Pulmonary artery endothelial cell (primary cell): ENCODE data around the gene FN3KRP. TPM values are rescaled to one million over a fixed set of nuclear protein-coding genes. Genes with fewer than 3 reads are reported as not detected.

Source experiments
- DNase-seq: peaks from one replicate; pipeline ENCODE4 v3.0.0-alpha.2; 2011; ENCODE audit warnings: low read depth, low spot score
- total RNA-seq: library from RNA; depleted of rRNA; stranded (reverse); fragments of >200 nt; gene quantifications from 2 replicates; pipeline ENCODE4 v1.2.3, GENCODE V29; 2014

Gene FN3KRP
- total RNA-seq, 1 donor from 2014 or later = 29.1 TPM

DNA sequence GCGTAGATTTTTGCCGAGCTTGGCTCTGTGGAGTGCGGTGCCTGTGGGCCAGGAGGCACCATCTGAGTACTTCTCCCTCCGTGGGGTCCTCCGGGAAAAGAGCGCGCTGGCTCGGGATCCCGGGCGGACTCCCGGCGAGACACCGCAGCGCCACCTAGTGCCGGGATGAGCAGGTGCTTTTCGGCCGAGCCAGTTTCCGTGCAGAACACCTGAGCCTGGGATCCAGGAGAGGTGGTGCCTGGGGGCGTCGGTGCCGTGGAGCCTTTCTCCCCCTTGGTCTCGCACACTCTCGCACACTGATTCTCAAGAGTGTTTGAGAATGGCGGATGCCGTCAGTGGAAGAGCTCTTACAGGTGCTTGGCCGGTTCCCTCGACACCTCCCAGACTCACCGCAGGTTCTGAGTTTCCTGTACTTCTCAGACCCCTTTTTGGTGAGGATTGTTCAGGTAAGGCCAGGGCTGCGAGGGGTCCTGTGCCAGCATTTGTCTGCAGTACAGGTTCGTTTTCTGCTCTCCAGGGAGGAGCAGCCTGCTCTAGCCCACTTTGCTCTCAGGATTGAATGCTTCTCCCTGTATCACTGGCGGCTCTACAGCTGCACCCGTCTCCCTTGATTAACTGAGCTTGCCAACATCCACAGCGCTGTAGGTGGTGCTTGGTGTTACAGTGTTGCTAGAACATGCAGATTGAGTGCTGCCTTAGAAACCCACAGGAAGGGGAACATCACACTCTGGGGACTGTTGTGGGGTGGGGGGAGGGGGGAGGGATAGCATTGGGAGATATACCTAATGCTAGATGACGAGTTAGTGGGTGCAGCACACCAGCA lies 58.7 kb downstream of the FN3KRP start:
- no peak for DNase-seq

DNA sequence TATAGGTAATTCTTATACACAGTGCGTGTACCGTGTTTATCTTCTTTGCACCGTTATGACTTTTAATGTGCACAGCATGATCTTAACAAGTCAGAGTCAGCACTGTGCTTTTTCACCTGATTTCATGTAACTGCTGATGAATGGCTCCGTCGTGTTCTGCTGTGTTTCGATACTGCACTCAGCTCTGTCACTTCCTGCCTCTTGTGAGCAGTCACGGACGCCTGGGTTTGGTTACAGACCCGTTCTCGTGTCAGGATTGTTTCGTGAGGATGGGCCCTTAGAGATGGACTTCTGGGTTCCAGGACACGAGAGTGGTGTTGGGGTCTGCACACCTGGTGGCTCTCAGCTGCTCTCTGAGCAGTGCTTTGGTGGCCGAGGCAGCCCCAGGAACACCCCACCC lies 59.9 kb downstream of the FN3KRP start:
- no peak for DNase-seq

Other genes with a start within 250 kb of the FN3KRP start
- gene FOXK2, start 197.0 kb upstream of the FN3KRP start, total RNA-seq = 29.7 and 31.6 TPM in 2 replicates
- gene WDR45B, start 68.3 kb upstream of the FN3KRP start, total RNA-seq = 59.4 and 79.9 TPM in 2 replicates
- gene RAB40B, start 18.0 kb upstream of the FN3KRP start, total RNA-seq = 6.5 and 9.1 TPM in 2 replicates
- gene FN3K, start 18.9 kb downstream of the FN3KRP start, total RNA-seq = 4.2 and 5.3 TPM in 2 replicates
- gene TBCD, start 35.4 kb downstream of the FN3KRP start, total RNA-seq = 39.0 and 77.0 TPM in 2 replicates
- under 0.01 and 0.07 TPM in 2 replicates for gene ZNF750, start 123.3 kb downstream of the FN3KRP start, total RNA-seq